Mucosa of stomach (tissue), 1 donor: ENCODE measurements around the gene DKKL1.

ENCODE experiments used
- H3K27me3 ChIP-seq: one replicate; pipeline ENCODE4 v1.7.0; 2013; ENCODE audit warnings: mild to moderate bottlenecking, low read length; ENCODE audit not compliant: control insufficient read depth, insufficient read depth
- H3K36me3 ChIP-seq: one replicate; pipeline ENCODE4 v1.7.0; 2013; ENCODE audit warnings: low read length; ENCODE audit not compliant: control insufficient read depth, insufficient read depth
- H3K4me1 ChIP-seq: one replicate; pipeline ENCODE4 v1.7.0; 2013; ENCODE audit warnings: mild to moderate bottlenecking, low read length; ENCODE audit not compliant: control insufficient read depth, insufficient read depth
- H3K4me3 ChIP-seq: one replicate; pipeline ENCODE4 v1.7.0; 2013; ENCODE audit warnings: low read length
- H3K9ac ChIP-seq: one replicate; pipeline ENCODE4 v1.7.0; 2013; ENCODE audit warnings: mild to moderate bottlenecking, low read length, moderate library complexity
- H3K9me3 ChIP-seq: one replicate; pipeline ENCODE4 v1.7.0; 2013; ENCODE audit warnings: mild to moderate bottlenecking, low read length, moderate library complexity; ENCODE audit not compliant: control insufficient read depth
- donor health status: Pancreatic carcinoma.

Gene DKKL1

DNA sequence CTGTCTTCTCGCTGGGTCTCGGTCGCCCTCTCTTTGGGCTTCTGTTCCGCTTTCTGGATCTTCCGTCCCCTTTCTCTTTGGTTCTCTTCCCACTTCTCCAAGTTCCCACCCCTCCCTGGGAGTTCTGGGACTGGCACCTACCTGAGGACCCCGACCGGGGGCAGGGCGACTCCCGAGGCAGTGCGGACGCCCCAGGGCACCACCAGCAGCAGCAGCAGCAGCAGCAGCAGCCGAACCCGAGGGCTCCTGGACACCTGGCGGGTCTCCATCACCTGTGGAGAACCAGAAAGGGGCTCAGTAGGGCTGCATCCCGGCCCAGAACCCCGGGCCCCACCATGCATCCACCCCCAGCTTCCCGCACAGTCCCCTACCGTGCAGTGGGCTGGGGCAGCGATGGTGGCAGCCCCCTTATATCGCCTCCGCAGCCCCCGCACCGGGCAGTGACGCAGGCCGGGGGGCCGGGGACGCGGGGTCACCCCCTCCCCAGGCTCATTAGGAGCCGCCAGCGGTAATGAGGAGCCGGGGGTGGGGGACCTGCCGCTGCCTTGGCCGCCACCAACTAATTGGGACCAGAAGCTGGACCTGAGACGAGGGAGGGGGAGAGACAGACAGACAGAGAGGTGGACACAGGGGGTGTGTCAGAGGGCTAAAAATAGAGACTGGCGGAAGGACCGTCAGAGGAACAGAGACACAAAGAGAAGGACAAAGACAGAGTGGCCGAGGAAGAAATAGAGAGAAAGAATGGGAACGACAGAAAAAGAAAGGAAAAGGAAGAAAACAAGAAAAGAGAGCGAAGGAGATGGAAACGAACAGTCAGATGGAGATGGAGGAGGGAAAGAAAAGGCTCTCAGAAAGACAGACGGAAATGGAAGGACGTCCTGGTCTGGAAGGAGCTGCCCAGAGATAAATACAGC is 59.7 kb downstream of the DKKL1 start, which contains the start of gene PTH2:
Gene PTH2 (minus strand): TSS at position 371 of the 914 bp plus-strand sequence. CDS start 102 bp downstream, at position 269.
- no peaks in the 10 kb centered on the region for H3K9me3 ChIP-seq
- no peak within 1 kb of the TSS for H3K4me3 ChIP-seq
- no peaks in the 10 kb centered on the region for H3K36me3 ChIP-seq
- peaks cover 14% of the 10 kb centered on the region for H3K4me1 ChIP-seq
- H3K9ac ChIP-seq: no peak within 1 kb of the TSS
- peaks cover 94% of the 10 kb centered on the region for H3K27me3 ChIP-seq

DNA sequence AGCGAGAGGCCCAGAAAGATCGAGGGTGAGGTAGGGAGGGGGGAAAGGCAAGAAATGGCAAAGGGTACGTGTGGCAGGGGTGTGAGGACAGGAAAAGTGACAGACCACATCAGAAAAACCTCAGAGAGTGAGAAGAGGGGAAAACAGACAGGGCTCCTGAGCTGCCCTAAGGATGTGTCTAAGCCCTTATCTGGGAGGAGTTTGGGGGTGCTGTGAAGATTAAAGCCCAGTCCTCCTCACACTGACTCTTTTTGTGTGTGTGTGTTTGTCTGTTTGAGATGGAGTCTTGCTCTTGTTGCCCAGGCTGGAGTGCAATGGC is 60.3 kb downstream of the DKKL1 start:
- Histone ChIP-seq H3K9me3 (no peaks in the 10 kb centered on the region), H3K27me3 (peaks cover 97% of the 10 kb centered on the region)

More for the DNA sequence above, 60.3 kb downstream of the DKKL1 start:
- Histone ChIP-seq H3K9ac (no peak overlapping the region), H3K36me3 (no peaks in the 10 kb centered on the region), H3K4me1 (peaks cover 16% of the 10 kb centered on the region), H3K4me3 (no peak overlapping the region)
